HepG2 (cell line): ENCODE data around the gene TFDP1. TPM values are rescaled to one million over a fixed set of nuclear protein-coding genes. Genes with fewer than 3 reads are reported as not detected.

Experiments
- ATAC-seq: fragments of 200-7000 bp; cut with Tn5 transposase; 3 replicates; pipeline ENCODE4 v1.9.1; 2020; ENCODE audit warnings: mild to moderate bottlenecking, moderate library complexity
- BruUV-seq: library from RNA; stranded (reverse); fragments of 400-500 nt; replicated peaks from 2 replicates; lab custom pipeline; 2021; lab: Mats Ljungman, UMichigan
- CTCF ChIA-PET: fragments of 300-600 bp; formaldehyde crosslinking; extraction: SDS; loops from one replicate; lab custom pipeline; 2021; ENCODE audit warnings: low total read pairs, inconsistent platforms, low intra/inter-chr PET ratio; lab: Yijun Ruan, JAX
- POLR2A ChIA-PET: fragments of 350-600 bp; sonication (Branson Sonifier 250); formaldehyde crosslinking; loops from one replicate; lab custom pipeline; 2020; ENCODE audit warnings: antibody characterized with exemption, inconsistent platforms; lab: Yijun Ruan, JAX
- DNase-seq: peaks from one replicate; pipeline ENCODE4 v3.0.0-alpha.2; 2015; ENCODE audit warnings: low spot score
- FAIRE-seq: peaks from 3 replicates; lab custom pipeline; 2011; peaks lifted over from hg19 to GRCh38; lab: Jason Lieb, UNC
- H2AFZ ChIP-seq: one replicate; pipeline ENCODE4 v1.6.1; 2011; ENCODE audit warnings: low read length, inconsistent platforms
- H3K27ac ChIP-seq: fragments of 300-600 bp; 3 replicates; pipeline ENCODE4 v1.8.0; 2011; ENCODE audit warnings: mixed run types, mild to moderate bottlenecking, mixed read lengths, low read length, inconsistent platforms; ENCODE audit not compliant: insufficient read depth; ENCODE audit errors: extremely low read length
- H3K27me3 ChIP-seq, 2 experiments: fragments of 200-600 bp in 1 of 2; 2 replicates in 1 of 2; 3 replicates in 1 of 2; pipeline versions ENCODE4 v1.6.0 to v1.8.0; 2011; ENCODE audit warnings: low read length in 2 of 2, mild to moderate bottlenecking in 2 of 2, moderate library complexity in 2 of 2, inconsistent platforms in 1 of 2; ENCODE audit not compliant: insufficient read depth in 2 of 2, control insufficient read depth in 1 of 2
- H3K36me3 ChIP-seq, 2 experiments: fragments of 200-600 bp in 1 of 2; replicated peaks in 1 of 2; 2 replicates in 1 of 2; 3 replicates in 1 of 2; pipeline versions ENCODE4 v1.5.1 to v1.8.0; 2011; ENCODE audit warnings: low read length in 2 of 2, inconsistent platforms in 1 of 2; ENCODE audit not compliant: insufficient read depth in 2 of 2, control insufficient read depth in 1 of 2
- H3K4me1 ChIP-seq: 2 replicates; pipeline ENCODE4 v1.5.1; 2012; ENCODE audit warnings: low read length, inconsistent platforms; ENCODE audit not compliant: insufficient read depth
- H3K4me2 ChIP-seq: 2 replicates; pipeline ENCODE4 v1.6.0; 2011; ENCODE audit warnings: low read depth, low read length, inconsistent platforms
- H3K4me3 ChIP-seq, 3 experiments: fragments of 200-600 bp in 1 of 3; sonication (generic), shearing (Covaris generic) in 1 of 3; replicated peaks in 1 of 3; 2 replicates each; pipeline ENCODE4 v1.5.1; 2011 to 2016; ENCODE audit warnings: low read length in 3 of 3, inconsistent platforms in 2 of 3, low read depth in 2 of 3, mild to moderate bottlenecking in 2 of 3, control low read depth in 1 of 3, mixed read lengths in 1 of 3; ENCODE audit not compliant: insufficient read depth in 1 of 3
- H3K79me2 ChIP-seq: one replicate; pipeline ENCODE4 v1.6.1; 2011; ENCODE audit warnings: low read length, inconsistent platforms; ENCODE audit not compliant: insufficient read depth
- H3K9ac ChIP-seq: 2 replicates; pipeline ENCODE4 v1.6.0; 2011; ENCODE audit warnings: mild to moderate bottlenecking, low read depth, low read length, inconsistent platforms; ENCODE audit not compliant: insufficient read depth
- H3K9me3 ChIP-seq: 2 replicates; pipeline ENCODE4 v1.5.1; 2012; ENCODE audit warnings: mild to moderate bottlenecking, low read length
- H4K20me1 ChIP-seq: 2 replicates; pipeline ENCODE4 v1.6.0; 2011; ENCODE audit warnings: inconsistent platforms, mild to moderate bottlenecking, low read length, moderate library complexity; ENCODE audit not compliant: insufficient read depth
- SP2 ChIP-seq: sonication (generic); formaldehyde crosslinking; IDR thresholded peaks from 2 replicates; pipeline ENCODE4 v1.5.1; 2020; ENCODE audit warnings: mild to moderate bottlenecking, missing genetic modification reagents
- ZC3H13 ChIP-seq: sonication (generic); formaldehyde crosslinking; IDR thresholded peaks from 2 replicates; pipeline ENCODE4 v1.8.1; 2023; ENCODE audit warnings: mild to moderate bottlenecking, missing genetic modification reagents, moderate library complexity
- ZNF329 ChIP-seq: sonication (generic); formaldehyde crosslinking; IDR thresholded peaks from 2 replicates; pipeline ENCODE4 v1.9.0; 2021; ENCODE audit warnings: low read depth, mild to moderate bottlenecking, missing genetic modification reagents
- ZNF556 ChIP-seq: sonication (generic); formaldehyde crosslinking; IDR thresholded peaks from 2 replicates; pipeline ENCODE4 v1.4.0; 2020; ENCODE audit warnings: mild to moderate bottlenecking, missing genetic modification reagents, borderline replicate concordance
- WGBS: methylation state at CpG from one replicate; pipeline ENCODE4 v1.1.6; 2017; ENCODE audit warnings: low lambda C conversion rate; 5-methylcytosine and 5-hydroxymethylcytosine counted together
- in situ Hi-C: cut with HindIII; loops from 2 replicates; pipeline ENCODE4 v1.10.0; 2017; ENCODE audit warnings: low pct_unique_long_range_greater_than_20kb; ENCODE audit not compliant: extremely low pct_ligation_motif_present
- intact Hi-C: fragments of 100-400 bp; cut with micrococcal nuclease; formaldehyde crosslinking; loops from one replicate; pipeline ENCODE4 v1.10.0; 2022; ENCODE audit not compliant: unreplicated experiment
- polyA plus RNA-seq, 8 experiments: library from polyadenylated mRNA; depleted of rRNA in 3 of 8; stranded (reverse) in 7 of 8; unstranded in 1 of 8; fragments of >200 nt; fragmentation: Illumina TruSeq in 4 of 8; extraction: Trizol in 4 of 8; gene quantifications; 2 replicates each; pipeline versions ENCODE4 v1.2.1 to v1.2.3, GENCODE V29; 2011 to 2016; ENCODE audit warnings: low read depth in 4 of 8, missing spikeins in 1 of 8, mixed read lengths in 1 of 8; ENCODE audit not compliant: insufficient read depth in 1 of 8
- total RNA-seq, 5 experiments: library from RNA; depleted of rRNA; stranded (reverse); fragments of >200 nt; fragmentation: Illumina TruSeq; extraction: Trizol; gene quantifications; 2 replicates each; pipeline ENCODE4 v1.2.3, GENCODE V29; 2016; ENCODE audit warnings: low read depth in 1 of 5
- TF ChIP-seq, protein P1 (sequence below): IDR thresholded peaks from 2 replicates; pipeline ENCODE4 v1.6.1; 2016; ENCODE audit warnings: mild to moderate bottlenecking
- TF ChIP-seq, protein P2 (sequence below): sonication (generic); formaldehyde crosslinking; IDR thresholded peaks from 2 replicates; pipeline ENCODE4 v1.4.0; 2020; ENCODE audit warnings: mild to moderate bottlenecking, missing genetic modification reagents
- TF ChIP-seq, protein P3 (sequence below): sonication (generic); formaldehyde crosslinking; IDR thresholded peaks from 2 replicates; pipeline ENCODE4 v1.4.0; 2020; ENCODE audit warnings: missing genetic modification reagents

TFDP1 gene
- total and polyA plus RNA-seq, 2 of the 13 experiments (the other 11 are each of a cell fraction or from before 2014, with no cell fraction given), result 38.0 to 84.2 TPM

DNA sequence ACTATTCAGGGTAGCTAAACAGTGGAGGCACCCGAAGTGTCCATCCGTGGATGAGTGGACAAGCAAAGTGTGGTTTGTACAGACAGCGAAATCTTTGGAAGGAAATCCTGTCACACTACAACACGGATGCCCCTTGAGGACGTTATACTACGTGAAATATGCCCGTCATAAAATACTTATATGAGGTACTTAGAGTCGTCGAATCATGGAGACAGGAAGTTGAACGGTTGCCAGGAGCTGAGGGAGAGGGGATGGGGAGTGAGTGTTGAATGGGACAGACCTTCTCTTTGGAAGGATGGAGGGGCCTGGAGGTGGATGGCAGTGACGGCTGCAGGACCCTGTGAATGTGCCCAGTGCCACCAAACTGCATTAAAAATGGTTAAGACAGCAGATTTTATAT is 61.8 kb downstream of the TFDP1 start:
- ChIA-PET CTCF (no interaction called here), POLR2A (no interaction called here)
- Histone ChIP-seq H3K79me2 (no peaks in the 10 kb centered on the region), H4K20me1 (no peaks in the 10 kb centered on the region), H3K4me1 (no peaks in the 10 kb centered on the region), H3K4me3 (no peak overlapping the region), H3K4me2 (no peak overlapping the region), H3K9ac (no peak overlapping the region), H3K9me3 (no peaks in the 10 kb centered on the region), H3K27me3 (no peaks in the 10 kb centered on the region), H3K36me3 (peaks cover 1 to 4% of the 10 kb centered on the region in 2 experiments; a peak in 1 of 5 replicates), H2AFZ (no peak overlapping the region), H3K27ac (no peak overlapping the region)
- ATAC-seq, result no peak
- in situ Hi-C loops, result no loop called here
- intact Hi-C loops, result no loop called here
- 92% methylated on average over 11 of the region's 11 CpGs for WGBS
- no peak for FAIRE-seq
- no TSS peak for BruUV-seq
- no peak for DNase-seq
- TF ChIP-seq ZC3H13 (no peak), ZNF329 (CRISPR knock-in tag) (no peak), SP2 (CRISPR knock-in tag) (no peak), ZNF556 (CRISPR knock-in tag) (no peak)
- TF ChIP-seq, protein P1, sequence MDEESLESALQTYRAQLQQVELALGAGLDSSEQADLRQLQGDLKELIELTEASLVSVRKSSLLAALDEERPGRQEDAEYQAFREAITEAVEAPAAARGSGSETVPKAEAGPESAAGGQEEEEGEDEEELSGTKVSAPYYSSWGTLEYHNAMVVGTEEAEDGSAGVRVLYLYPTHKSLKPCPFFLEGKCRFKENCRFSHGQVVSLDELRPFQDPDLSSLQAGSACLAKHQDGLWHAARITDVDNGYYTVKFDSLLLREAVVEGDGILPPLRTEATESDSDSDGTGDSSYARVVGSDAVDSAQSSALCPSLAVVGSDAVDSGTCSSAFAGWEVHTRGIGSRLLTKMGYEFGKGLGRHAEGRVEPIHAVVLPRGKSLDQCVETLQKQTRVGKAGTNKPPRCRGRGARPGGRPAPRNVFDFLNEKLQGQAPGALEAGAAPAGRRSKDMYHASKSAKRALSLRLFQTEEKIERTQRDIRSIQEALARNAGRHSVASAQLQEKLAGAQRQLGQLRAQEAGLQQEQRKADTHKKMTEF (CRISPR knock-in tag), result no peak
- TF ChIP-seq, protein P2, sequence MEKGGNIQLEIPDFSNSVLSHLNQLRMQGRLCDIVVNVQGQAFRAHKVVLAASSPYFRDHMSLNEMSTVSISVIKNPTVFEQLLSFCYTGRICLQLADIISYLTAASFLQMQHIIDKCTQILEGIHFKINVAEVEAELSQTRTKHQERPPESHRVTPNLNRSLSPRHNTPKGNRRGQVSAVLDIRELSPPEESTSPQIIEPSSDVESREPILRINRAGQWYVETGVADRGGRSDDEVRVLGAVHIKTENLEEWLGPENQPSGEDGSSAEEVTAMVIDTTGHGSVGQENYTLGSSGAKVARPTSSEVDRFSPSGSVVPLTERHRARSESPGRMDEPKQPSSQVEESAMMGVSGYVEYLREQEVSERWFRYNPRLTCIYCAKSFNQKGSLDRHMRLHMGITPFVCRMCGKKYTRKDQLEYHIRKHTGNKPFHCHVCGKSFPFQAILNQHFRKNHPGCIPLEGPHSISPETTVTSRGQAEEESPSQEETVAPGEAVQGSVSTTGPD, result no peak
- TF ChIP-seq, protein P3, sequence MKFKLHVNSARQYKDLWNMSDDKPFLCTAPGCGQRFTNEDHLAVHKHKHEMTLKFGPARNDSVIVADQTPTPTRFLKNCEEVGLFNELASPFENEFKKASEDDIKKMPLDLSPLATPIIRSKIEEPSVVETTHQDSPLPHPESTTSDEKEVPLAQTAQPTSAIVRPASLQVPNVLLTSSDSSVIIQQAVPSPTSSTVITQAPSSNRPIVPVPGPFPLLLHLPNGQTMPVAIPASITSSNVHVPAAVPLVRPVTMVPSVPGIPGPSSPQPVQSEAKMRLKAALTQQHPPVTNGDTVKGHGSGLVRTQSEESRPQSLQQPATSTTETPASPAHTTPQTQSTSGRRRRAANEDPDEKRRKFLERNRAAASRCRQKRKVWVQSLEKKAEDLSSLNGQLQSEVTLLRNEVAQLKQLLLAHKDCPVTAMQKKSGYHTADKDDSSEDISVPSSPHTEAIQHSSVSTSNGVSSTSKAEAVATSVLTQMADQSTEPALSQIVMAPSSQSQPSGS (CRISPR knock-in tag), result no peak
